WTC11 (cell line): ENCODE measurements around the gene MSANTD1. TPM values are rescaled to one million over a fixed set of nuclear protein-coding genes. Genes with fewer than 3 reads are reported as not detected.

Experiments
- ATAC-seq: fragments of 200-7000 bp; cut with Tn5 transposase; 2 replicates; pipeline ENCODE4 v1.10.0; 2021; ENCODE audit warnings: mild to moderate bottlenecking, moderate library complexity
- CTCF ChIA-PET: fragments of 300-600 bp; sonication (Branson Sonifier 250); formaldehyde crosslinking; loops from one replicate; lab custom pipeline; 2021; ENCODE audit warnings: antibody characterized with exemption; lab: Charles Lee
- POLR2A ChIA-PET: fragments of 350-600 bp; sonication (Branson Sonifier 250); formaldehyde crosslinking; loops from one replicate; lab custom pipeline; 2021; ENCODE audit warnings: antibody characterized with exemption; lab: Charles Lee
- DNase-seq: peaks from one replicate; pipeline ENCODE4 v3.0.0; 2021; ENCODE audit warnings: low spot score
- H3K27ac Mint-ChIP-seq: 2 replicates; pipeline ENCODE4 v1.8.0; 2021; ENCODE audit warnings: mixed read lengths
- H3K27me3 Mint-ChIP-seq: 2 replicates; pipeline ENCODE4 v1.8.0; 2021; ENCODE audit warnings: low read depth, mild to moderate bottlenecking, moderate library complexity, mixed read lengths
- H3K36me3 Mint-ChIP-seq: 2 replicates; pipeline ENCODE4 v1.8.0; 2021; ENCODE audit warnings: mixed read lengths
- H3K4me1 Mint-ChIP-seq: 2 replicates; pipeline ENCODE4 v1.8.0; 2022; ENCODE audit warnings: mixed read lengths
- H3K4me3 Mint-ChIP-seq: 2 replicates; pipeline ENCODE4 v1.8.0; 2021; ENCODE audit warnings: mild to moderate bottlenecking, moderate library complexity, mixed read lengths
- H3K9me3 Mint-ChIP-seq: 2 replicates; pipeline ENCODE4 v1.8.0; 2021; ENCODE audit warnings: mixed read lengths
- ATF3 ChIP-seq: sonication (generic); formaldehyde crosslinking; conservative IDR thresholded peaks from 2 replicates; pipeline ENCODE4 v1.8.1; 2022; ENCODE audit warnings: mild to moderate bottlenecking, missing genetic modification reagents
- CREM ChIP-seq: sonication (generic); formaldehyde crosslinking; IDR thresholded peaks from 2 replicates; pipeline ENCODE4 v1.8.1; 2022; ENCODE audit warnings: mild to moderate bottlenecking, missing genetic modification reagents, moderate library complexity
- ESRRA ChIP-seq: sonication (generic); formaldehyde crosslinking; IDR thresholded peaks from 2 replicates; pipeline ENCODE4 v1.8.1; 2022; ENCODE audit warnings: mild to moderate bottlenecking, missing genetic modification reagents, borderline replicate concordance
- ETV6 ChIP-seq: sonication (generic); formaldehyde crosslinking; IDR thresholded peaks from 2 replicates; pipeline ENCODE4 v1.8.1; 2022; ENCODE audit warnings: mild to moderate bottlenecking, missing genetic modification reagents
- HMGA2 ChIP-seq: fragments of 250-450 bp; sonication (Bioruptor Pico); IDR thresholded peaks from 2 replicates; pipeline ENCODE4 v1.4.0; 2021; ENCODE audit warnings: mild to moderate bottlenecking, moderate library complexity
- IRF1 ChIP-seq: sonication (generic); formaldehyde crosslinking; IDR thresholded peaks from 2 replicates; pipeline ENCODE4 v1.8.0; 2023; ENCODE audit warnings: missing genetic modification reagents
- MXD4 ChIP-seq: fragments of 250-450 bp; sonication (Bioruptor Pico); IDR thresholded peaks from 2 replicates; pipeline ENCODE4 v1.8.0; 2021; ENCODE audit warnings: mild to moderate bottlenecking, moderate library complexity, borderline replicate concordance
- SP1 ChIP-seq: sonication (generic); formaldehyde crosslinking; conservative IDR thresholded peaks from 2 replicates; pipeline ENCODE4 v1.8.1; 2022; ENCODE audit warnings: missing genetic modification reagents
- TP53 ChIP-seq: sonication (generic); formaldehyde crosslinking; IDR thresholded peaks from 2 replicates; pipeline ENCODE4 v1.8.1; 2023; ENCODE audit warnings: mild to moderate bottlenecking, missing genetic modification reagents
- ZBTB21 ChIP-seq: sonication (generic); formaldehyde crosslinking; IDR thresholded peaks from 2 replicates; pipeline ENCODE4 v1.8.1; 2023; ENCODE audit warnings: mild to moderate bottlenecking, missing genetic modification reagents, borderline replicate concordance
- ZMAT4 ChIP-seq: fragments of 250-450 bp; sonication (Bioruptor Pico); IDR thresholded peaks from 2 replicates; pipeline ENCODE4 v1.9.0; 2021; ENCODE audit warnings: mild to moderate bottlenecking
- ZNF219 ChIP-seq: sonication (generic); formaldehyde crosslinking; IDR thresholded peaks from 2 replicates; pipeline ENCODE4 v1.8.0; 2023; ENCODE audit warnings: missing genetic modification reagents, mild to moderate bottlenecking, borderline replicate concordance
- ZNF317 ChIP-seq: sonication (generic); formaldehyde crosslinking; IDR thresholded peaks from 2 replicates; pipeline ENCODE4 v1.8.1; 2023; ENCODE audit warnings: low read depth, mild to moderate bottlenecking, moderate library complexity, missing genetic modification reagents, borderline replicate concordance
- total RNA-seq: library from RNA; stranded (reverse); gene quantifications from 3 replicates; pipeline ENCODE4 v1.2.3, GENCODE V29; 2021
- TF ChIP-seq, protein P1 (sequence below): sonication (generic); formaldehyde crosslinking; IDR thresholded peaks from 2 replicates; pipeline ENCODE4 v1.8.1; 2022; ENCODE audit warnings: mild to moderate bottlenecking, moderate library complexity, missing genetic modification reagents
- TF ChIP-seq, protein P2 (sequence below): sonication (generic); formaldehyde crosslinking; IDR thresholded peaks from 2 replicates; pipeline ENCODE4 v1.8.1; 2023; ENCODE audit warnings: mild to moderate bottlenecking, missing genetic modification reagents
- TF ChIP-seq, protein P3 (sequence below): fragments of 200-600 bp; IDR thresholded peaks from 2 replicates; pipeline ENCODE4 v1.8.0; 2022; ENCODE audit warnings: antibody characterized with exemption
- TF ChIP-seq, protein P4 (sequence below): fragments of 250-450 bp; sonication (Bioruptor Pico); IDR thresholded peaks from 2 replicates; pipeline ENCODE4 v2.1.2; 2022; ENCODE audit warnings: mild to moderate bottlenecking, moderate library complexity

MSANTD1 gene
- total RNA-seq, 1 experiment from 2014 or later: 0.98 TPM

DNA sequence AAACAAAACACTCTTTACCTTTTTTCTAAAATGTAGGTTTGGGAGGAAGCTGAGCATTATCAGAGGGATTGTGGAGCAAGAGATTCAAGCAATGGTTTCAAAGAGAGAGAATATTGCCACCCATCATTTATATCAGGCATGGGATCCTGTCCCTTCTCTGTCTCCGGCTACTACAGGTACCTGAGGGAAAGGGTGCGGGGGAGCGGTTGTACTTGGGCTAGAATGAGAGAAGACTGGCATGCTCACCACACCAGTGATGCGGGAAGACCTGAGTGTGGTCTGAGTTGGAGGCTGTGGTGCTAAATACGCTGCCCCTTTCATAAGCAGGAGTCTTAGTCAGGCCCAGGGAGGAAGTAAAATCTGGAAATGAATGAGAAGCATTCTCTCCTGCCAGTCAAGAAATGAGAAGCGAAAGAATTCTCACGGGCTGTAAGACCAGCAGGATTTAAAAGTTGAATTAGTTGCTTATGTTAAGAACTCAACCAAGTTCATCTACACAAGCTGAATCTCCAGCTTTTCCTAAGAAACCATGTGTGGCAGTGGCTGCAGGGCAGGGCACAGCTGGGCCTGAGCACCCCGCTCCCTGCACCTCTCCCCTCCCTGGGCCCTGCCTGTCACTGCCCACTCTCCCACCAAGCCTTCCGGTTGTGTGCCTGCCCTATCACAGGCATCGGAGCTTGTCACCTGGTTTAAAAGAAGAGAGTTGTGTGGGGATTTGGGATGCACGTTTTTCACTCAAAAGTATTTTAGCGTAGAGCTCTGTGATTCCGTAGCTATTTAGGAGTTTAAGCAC lies 24.8 kb upstream of the MSANTD1 start:
- TF ChIP-seq MXD4 (CRISPR knock-in tag) (no peak), HMGA2 (CRISPR knock-in tag) (no peak), ZNF317 (CRISPR knock-in tag) (no peak), ETV6 (CRISPR knock-in tag) (no peak), ZBTB21 (CRISPR knock-in tag) (no peak), ZNF219 (no peak), SP1 (CRISPR knock-in tag) (no peak), IRF1 (CRISPR knock-in tag) (no peak), ATF3 (CRISPR knock-in tag) (no peak), ZMAT4 (CRISPR knock-in tag) (no peak), ESRRA (no peak), TP53 (CRISPR knock-in tag) (no peak), CREM (no peak)
- TF ChIP-seq, protein P1, sequence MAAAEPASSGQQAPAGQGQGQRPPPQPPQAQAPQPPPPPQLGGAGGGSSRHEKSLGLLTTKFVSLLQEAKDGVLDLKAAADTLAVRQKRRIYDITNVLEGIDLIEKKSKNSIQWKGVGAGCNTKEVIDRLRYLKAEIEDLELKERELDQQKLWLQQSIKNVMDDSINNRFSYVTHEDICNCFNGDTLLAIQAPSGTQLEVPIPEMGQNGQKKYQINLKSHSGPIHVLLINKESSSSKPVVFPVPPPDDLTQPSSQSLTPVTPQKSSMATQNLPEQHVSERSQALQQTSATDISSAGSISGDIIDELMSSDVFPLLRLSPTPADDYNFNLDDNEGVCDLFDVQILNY (CRISPR knock-in tag): no peak
- TF ChIP-seq, protein P2, sequence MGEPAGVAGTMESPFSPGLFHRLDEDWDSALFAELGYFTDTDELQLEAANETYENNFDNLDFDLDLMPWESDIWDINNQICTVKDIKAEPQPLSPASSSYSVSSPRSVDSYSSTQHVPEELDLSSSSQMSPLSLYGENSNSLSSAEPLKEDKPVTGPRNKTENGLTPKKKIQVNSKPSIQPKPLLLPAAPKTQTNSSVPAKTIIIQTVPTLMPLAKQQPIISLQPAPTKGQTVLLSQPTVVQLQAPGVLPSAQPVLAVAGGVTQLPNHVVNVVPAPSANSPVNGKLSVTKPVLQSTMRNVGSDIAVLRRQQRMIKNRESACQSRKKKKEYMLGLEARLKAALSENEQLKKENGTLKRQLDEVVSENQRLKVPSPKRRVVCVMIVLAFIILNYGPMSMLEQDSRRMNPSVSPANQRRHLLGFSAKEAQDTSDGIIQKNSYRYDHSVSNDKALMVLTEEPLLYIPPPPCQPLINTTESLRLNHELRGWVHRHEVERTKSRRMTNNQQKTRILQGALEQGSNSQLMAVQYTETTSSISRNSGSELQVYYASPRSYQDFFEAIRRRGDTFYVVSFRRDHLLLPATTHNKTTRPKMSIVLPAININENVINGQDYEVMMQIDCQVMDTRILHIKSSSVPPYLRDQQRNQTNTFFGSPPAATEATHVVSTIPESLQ (CRISPR knock-in tag): no peak
- TF ChIP-seq, protein P3, sequence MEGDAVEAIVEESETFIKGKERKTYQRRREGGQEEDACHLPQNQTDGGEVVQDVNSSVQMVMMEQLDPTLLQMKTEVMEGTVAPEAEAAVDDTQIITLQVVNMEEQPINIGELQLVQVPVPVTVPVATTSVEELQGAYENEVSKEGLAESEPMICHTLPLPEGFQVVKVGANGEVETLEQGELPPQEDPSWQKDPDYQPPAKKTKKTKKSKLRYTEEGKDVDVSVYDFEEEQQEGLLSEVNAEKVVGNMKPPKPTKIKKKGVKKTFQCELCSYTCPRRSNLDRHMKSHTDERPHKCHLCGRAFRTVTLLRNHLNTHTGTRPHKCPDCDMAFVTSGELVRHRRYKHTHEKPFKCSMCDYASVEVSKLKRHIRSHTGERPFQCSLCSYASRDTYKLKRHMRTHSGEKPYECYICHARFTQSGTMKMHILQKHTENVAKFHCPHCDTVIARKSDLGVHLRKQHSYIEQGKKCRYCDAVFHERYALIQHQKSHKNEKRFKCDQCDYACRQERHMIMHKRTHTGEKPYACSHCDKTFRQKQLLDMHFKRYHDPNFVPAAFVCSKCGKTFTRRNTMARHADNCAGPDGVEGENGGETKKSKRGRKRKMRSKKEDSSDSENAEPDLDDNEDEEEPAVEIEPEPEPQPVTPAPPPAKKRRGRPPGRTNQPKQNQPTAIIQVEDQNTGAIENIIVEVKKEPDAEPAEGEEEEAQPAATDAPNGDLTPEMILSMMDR: no peak
- TF ChIP-seq, protein P4, sequence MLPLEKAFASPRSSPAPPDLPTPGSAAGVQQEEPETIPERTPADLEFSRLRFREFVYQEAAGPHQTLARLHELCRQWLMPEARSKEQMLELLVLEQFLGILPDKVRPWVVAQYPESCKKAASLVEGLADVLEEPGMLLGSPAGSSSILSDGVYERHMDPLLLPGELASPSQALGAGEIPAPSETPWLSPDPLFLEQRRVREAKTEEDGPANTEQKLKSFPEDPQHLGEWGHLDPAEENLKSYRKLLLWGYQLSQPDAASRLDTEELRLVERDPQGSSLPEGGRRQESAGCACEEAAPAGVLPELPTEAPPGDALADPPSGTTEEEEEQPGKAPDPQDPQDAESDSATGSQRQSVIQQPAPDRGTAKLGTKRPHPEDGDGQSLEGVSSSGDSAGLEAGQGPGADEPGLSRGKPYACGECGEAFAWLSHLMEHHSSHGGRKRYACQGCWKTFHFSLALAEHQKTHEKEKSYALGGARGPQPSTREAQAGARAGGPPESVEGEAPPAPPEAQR (CRISPR knock-in tag): no peak
- TF ChIP-seq, all 79 proteins: peak for 0
- ATAC-seq (no peak), DNase-seq (no peak)
- Mint-ChIP-seq H3K4me1 (no peaks in the 10 kb centered on the region), H3K36me3 (peaks cover 43% of the 10 kb centered on the region), H3K27me3 (no peaks in the 10 kb centered on the region), H3K27ac (no peak overlapping the region; the same call in 1 of the 2 replicates), H3K4me3 (no peak overlapping the region), H3K9me3 (peaks cover 3% of the 10 kb centered on the region)
- ChIA-PET POLR2A (no interaction called here), CTCF (interaction anchor here (0.5 to 2.3 kb wide), 4 partner anchors 9 to 1072 kb away, joined by 3 to 9 read pairs (median 4); no protein-coding TSS in a partner anchor)
